Stimulated activated CD8-positive, alpha-beta memory T cell treated with anti-CD3 and anti-CD28 coated beads, Interleukin-2, amount 100 ng/mL, for 48 hours (primary cell): ENCODE results near the gene SERPINE3.

Experiments used
- DNase-seq, 2 donors: peaks; one replicate each; pipeline ENCODE4 v3.0.0-alpha.2; 2020; ENCODE audit warnings: low read depth in 2 of 2

Gene SERPINE3

GRCh38 chr13:51328488-51328887 is 11.0 kb upstream of the SERPINE3 start:
- no peak for DNase-seq

GRCh38 chr13:51329606-51330005 is 9.9 kb upstream of the SERPINE3 start:
- DNase-seq, result no peak

GRCh38 chr13:51330791-51331190 is 8.7 kb upstream of the SERPINE3 start:
- no peak for DNase-seq

GRCh38 chr13:51331354-51331861 is 8.1 kb upstream of the SERPINE3 start:
- DNase-seq, result peak in 1 of 2 donors; percentile 3

DNA sequence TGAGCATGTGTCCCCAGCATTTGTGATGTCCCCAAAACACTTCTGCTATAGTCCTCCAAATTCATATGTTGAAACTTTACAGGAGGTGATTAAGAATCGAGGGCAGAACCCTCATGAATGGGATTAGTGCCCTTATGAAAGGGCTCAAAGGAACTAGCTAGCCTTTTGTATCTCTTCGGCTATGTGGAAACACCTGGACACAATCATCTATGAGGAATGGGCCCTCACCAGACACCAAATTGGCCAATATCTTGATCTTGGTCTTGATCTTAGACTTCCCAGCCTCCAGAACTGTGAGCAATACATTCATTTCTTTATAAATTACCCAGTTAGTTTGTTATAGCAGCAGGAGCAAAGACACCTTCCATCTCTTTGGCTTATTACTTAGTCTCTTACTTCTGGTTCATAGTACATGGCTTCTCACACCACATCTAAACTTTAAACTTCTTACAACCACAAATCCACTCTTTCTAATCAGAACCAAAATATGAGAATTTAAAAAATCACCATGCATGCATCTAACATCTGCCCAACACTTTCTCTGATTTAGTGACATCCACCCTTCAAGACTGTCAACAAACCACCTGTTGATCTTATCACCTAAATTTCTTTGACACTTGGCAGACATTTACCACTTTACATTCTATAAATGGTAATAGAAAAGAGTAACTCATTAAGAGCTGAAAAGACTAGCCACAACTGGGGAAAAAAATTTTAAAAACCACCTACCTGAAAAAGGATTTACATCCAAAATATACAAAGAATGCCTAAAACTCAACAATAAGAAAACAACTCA is 6.7 kb upstream of the SERPINE3 start:
- no peak for DNase-seq

DNA sequence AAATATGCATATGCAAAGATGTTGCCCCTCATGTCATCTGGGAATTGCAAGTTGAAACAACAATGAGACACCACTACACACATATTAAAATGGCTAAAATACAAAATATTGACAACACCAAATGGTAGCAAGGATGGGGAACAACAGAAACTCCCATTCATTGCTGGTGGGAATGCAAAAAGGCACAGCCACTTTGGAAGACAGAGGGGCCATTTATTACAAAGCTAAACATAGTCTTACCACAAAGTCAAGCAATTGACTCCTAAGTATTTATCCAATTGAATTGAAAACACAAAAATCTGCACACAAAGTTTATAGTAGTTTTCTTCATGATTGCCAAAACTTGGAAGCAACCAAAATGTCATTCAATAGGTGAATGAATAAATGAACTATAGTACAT is 6.1 kb upstream of the SERPINE3 start:
- DNase-seq, result no peak

DNA sequence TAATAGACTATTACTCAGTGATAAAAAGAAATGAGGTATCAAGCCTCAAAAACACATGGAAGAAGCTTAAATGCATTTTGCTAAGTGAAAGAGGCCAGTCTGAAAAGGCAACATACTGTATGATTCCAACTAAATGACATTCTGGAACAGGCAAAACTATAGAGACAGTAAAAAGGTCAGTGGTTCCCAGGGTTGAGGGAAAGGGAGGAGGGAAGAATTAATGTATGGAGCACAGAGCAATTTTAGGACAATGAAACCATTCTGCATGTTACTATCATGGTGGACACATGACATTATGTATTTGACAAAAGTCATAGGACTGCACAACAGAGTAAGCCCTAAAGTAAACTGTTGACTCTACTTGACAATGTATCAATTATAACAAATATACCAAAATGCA is 5.7 kb upstream of the SERPINE3 start:
- DNase-seq, result no peak

GRCh38 chr13:51336746-51337145 is 2.7 kb upstream of the SERPINE3 start:
- no peak for DNase-seq

DNA sequence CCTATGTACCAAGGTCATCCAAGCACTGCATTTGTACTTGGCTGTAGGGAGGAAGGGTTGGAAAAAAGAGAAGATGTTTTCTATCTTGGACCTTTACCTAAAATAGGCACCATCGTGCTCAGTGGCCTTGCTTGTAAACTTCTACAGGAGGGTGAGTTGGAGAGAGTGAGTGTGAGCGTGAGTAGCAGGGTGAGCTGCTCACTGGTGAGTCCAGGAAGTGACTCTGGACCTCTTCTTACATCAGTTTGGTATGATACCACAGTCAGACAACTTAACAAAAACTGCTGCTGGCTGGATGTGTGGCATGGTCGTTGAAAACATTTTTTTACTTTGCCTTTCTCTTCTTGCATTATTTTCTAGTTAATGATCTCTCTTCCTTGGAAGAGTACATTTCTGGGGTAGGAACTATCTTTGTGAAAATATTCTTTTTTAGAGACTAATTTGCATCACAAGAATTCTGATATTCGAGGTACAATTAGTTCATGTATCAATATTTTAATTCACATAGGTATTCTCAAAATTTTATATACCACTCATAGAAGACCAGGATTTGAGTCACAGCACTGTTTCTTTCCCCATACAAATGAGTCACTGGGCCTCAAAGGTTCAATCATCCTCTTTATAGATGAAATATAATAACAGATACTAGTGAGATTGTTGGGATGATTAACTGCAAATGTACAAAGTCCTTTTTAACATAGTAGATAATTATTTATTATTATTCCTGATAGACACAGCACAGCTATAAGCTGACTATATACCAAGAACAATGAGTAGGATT is 651 bp downstream of the SERPINE3 start:
- no peak for DNase-seq

DNA sequence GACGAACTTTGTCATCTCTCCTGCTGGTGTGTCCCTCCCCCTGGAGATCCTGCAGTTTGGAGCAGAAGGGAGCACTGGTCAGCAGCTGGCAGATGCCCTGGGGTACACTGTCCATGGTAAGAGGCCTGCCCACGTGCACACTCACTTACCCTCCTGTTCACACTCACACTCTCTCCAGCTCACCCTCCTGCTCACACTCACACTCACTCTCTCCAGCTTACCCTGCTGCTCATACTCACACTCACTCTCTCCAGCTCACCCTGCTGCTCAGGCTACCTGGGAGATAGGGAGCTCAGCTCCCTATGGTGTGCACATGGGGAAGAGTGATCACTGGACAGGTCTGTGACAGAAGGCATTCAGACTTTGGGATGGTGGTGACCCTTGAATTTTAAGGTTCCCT is 1.7 kb downstream of the SERPINE3 start:
- DNase-seq, result no peak

GRCh38 chr13:51341791-51342190 is 2.3 kb downstream of the SERPINE3 start:
- no peak for DNase-seq

DNA sequence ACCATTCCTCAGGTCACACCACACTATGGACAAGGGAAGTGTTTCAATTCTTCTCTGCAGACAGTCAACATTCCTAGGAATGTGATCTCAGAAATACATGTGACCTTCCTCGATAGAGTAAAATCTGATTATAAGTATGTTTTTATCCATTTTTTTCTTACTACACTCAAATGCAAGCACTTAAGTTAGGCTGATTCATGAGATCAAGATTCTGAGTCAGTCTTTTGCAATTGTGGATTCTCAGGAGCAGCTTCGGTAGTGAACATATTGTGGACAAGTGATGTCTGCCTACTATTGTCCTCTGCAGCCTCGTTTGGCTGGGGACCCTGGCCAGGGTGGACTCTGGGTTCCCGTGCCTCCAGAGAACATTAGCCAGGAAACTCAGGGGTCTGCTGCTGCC is 3.2 kb downstream of the SERPINE3 start:
- no peak for DNase-seq

DNA sequence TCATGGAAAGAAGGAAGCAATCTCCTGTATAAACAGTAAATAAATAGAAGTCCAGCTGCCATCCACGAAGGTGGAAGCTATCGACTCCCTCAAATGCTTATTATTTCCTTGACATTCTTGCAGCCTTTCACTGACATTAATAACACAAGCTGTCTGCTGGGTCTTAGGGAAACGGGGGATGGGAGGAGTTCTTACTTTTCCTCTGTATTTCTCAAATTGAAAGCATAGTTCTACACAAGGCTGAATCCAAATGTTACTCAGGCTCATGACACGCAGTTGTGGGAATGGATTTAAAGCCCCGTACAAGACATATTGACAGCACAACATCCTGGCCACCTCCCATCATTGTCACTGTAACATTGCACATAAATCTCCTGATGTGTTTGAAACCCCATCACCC is 4.0 kb downstream of the SERPINE3 start:
- no peak for DNase-seq

DNA sequence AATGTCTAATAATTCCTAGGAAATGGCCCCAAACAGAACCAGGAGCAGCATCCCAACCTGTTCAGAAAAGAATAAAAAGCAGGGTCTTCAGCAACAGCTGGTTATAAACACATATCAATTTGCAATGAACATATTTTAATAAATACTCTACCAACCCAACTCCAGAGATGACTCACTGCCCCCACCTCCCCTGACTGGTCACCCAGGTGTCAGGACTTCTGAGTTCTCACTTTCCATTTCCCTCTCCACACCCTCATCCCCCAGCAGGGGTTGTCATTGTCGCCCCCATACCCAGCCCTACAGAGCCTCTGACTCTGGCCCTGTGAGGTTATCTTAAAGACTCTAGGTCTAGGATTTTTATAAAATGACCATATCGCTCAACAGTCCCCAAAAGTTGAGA is 6.9 kb downstream of the SERPINE3 start:
- DNase-seq, result no peak

DNA sequence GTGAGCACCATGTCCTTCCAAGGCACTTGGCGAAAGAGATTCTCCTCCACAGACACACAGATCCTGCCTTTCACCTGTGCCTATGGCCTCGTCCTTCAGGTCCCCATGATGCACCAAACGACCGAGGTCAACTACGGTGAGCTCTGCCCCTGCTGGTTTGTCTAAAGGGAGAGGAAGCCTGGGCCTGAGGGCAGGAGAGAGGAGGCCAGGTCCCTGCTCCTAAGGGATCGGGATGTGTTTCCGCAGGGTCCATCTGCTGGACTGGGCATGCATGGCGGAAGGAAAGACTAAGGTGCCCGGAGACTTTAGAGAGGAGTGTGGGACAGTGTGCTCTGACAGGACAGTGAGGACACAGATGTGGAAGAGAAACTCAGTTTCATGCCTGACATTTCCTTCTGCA is 7.6 kb downstream of the SERPINE3 start:
- DNase-seq, result no peak

GRCh38 chr13:51348069-51348967 is 8.8 kb downstream of the SERPINE3 start:
- no peak for DNase-seq

GRCh38 chr13:51349016-51349415 is 9.5 kb downstream of the SERPINE3 start:
- no peak for DNase-seq

- no peak for DNase-seq
Observed at GRCh38 chr13:51355217-51355616, 15.7 kb downstream of the SERPINE3 start.

GRCh38 chr13:51357928-51358595 is 18.6 kb downstream of the SERPINE3 start:
- no peak for DNase-seq

- DNase-seq, result no peak
Observed at GRCh38 chr13:51359352-51359751, 19.9 kb downstream of the SERPINE3 start.

DNA sequence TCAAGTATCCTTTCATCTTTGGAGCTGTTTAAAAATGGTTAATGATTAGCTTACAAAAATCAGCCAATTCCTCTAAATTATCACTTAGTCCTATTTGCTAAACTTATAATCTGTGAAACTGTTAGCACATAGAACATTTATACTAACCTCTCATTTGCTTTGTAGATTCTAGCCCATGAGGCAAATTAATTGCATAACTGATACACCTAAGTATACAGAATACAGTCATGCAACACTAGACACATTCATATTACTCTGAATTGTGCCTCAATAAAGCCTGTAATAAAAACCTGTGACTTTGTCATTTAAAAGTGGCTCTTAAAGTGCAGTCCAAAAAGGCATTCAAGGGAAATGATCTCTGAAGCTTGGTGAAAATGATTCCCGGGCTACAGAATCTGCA is 21.0 kb downstream of the SERPINE3 start:
- DNase-seq, result no peak
